GM19455 (cell line): ENCODE data around the gene LCP1.
"Not testable (repeated sequence)": the region's sequence is repeated elsewhere in the genome, so short reads cannot be mapped to it uniquely, and the experiment has no call there.

Experiments
- ATAC-seq: cut with Tn5 transposase; IDR thresholded peaks from one replicate; pipeline ENCODE4 v1.9.1; 2021; ENCODE audit not compliant: unreplicated experiment

The LCP1 gene, protein sequence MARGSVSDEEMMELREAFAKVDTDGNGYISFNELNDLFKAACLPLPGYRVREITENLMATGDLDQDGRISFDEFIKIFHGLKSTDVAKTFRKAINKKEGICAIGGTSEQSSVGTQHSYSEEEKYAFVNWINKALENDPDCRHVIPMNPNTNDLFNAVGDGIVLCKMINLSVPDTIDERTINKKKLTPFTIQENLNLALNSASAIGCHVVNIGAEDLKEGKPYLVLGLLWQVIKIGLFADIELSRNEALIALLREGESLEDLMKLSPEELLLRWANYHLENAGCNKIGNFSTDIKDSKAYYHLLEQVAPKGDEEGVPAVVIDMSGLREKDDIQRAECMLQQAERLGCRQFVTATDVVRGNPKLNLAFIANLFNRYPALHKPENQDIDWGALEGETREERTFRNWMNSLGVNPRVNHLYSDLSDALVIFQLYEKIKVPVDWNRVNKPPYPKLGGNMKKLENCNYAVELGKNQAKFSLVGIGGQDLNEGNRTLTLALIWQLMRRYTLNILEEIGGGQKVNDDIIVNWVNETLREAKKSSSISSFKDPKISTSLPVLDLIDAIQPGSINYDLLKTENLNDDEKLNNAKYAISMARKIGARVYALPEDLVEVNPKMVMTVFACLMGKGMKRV

DNA sequence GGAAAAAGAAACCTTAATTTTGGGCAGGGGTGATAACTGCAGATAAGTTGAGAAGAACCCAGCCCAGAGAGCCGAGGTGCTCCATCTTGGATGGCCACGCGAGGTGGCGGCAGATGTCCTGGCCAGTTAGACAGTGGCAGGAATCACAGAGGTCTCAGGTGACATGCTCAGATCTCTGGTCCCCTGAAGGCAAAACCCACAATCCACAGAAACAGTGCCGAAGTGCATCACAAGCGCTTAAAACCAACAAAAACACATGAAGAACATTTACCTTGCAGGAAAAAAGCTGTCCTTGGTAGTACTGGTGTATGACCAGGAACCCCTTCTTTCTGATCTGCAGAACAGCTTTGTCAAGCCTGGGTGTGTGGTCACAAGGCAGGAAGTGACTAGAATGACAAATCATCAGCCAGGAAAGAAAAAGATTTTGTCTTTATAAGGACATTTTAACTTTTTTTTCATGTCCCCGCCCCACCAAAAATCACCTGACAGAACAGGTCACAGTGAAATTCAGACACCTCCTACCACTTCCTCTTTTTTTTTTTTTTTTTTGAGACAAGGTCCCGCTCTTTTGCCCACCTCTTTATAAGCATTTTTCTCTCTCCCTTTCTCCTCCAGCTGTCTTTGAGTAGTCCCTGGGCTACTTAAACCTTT, at the start of gene LCP1:
Gene LCP1 (minus strand): TSS at position 338 of the 651 bp plus-strand sequence. CDS start 22,515 bp downstream, outside the sequence.
- ATAC-seq, result peak; percentile 62

DNA sequence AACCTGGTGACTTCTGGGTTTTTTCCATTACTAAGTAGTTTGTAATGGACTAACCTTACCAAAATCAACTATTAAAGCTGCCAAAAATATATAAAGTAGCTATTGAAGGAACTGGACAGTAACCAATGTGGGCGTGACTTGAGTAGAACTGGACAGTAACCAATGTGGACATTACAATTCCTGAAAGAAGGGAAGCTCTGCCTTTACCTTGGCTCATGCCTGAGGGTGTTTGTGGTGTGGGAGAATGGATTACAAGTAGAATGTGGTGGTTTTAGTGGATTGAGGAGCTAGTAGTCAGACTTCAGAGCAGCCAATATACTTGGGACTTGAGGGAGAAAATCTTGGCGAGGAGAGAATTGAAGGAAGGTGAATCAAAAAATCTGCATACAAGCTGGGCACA, 47.3 kb upstream of the LCP1 start:
- no peak for ATAC-seq

DNA sequence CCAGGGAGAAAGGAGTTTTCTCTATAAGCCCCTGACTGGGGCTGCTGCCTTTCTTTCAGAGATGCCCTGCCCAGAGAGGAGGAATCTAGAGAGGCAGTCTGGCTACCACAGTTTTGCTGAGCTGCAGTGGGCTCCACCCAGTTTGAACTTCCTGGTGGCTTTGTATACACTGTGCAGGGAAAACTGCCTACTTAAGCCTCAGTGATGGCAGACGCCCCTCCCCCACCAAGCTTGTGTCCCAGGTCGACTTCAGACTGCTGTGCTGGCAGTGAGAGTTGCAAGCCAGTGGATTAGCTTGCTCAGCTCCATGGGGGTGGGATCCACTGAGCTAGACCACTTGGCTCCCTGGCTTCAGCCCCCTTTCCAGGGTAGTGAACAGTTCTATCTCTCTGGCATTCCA, 38.3 kb upstream of the LCP1 start:
- ATAC-seq, result not testable (repeated sequence)

GRCh38 chr13:46214741-46215140, 32.8 kb upstream of the LCP1 start:
- ATAC-seq, result not testable (repeated sequence)

DNA sequence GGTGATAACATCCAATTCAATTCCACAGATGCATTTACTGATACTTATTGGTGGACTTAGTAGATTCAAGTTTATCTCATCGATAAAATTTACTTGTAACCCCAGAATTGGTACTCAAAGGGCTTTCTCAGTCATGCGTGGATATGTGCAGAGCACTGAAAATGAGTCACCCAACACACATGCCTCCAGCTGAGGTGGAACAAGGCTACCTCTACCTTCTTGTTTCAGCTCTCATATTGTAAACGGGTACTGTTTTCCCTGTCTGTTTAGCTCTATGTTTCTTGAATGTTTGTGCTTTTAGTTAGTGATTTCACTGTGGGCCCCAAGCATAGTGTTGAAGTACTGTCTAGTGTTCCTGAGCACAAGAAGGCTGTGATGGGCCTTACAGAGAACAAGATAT, 31.3 kb upstream of the LCP1 start:
- ATAC-seq, result no peak

DNA sequence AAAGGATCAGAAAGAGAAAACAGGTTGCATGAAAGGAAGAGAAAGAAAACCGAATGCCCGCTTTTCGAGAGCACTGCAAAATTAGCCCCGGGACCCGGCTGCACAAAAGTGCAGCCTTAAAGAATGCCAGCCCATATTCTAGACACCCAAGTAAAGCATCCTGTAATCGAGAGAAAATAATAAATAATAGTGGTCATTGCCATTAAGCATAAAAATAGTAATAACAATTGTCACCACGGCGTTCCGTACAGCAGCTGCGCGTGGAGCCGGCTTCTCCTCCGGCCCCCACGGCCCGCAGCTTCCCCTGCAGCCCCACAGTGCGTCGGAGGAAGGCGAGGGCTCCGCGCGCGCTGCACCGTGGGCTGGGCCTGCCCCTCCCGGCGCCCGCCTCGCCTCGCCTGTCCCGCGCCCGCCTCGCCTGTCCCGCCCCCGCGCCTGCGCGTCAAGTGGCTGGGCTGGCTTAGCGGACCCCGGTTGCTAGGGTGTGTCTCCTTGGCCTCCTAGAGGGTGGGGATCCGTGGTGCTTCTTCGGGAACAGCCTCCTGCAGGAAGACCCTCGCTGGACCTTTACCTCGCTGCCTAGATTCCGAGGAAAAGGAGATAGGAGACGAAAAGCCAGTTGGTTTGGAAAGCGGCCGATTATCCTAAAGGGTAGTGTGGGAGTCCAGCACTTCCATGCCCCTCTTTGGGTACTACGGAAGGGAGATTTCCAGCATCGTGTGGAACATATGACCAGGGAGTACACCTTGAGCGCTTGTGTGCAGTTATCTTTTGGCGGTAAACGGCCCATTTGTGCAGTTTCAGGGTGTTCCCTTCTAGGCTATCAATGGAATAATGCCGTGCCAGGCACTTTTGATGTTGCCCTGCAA, 29.7 kb upstream of the LCP1 start, which contains the start of gene LRRC63:
Gene LRRC63 (plus strand): TSS at position 446 of the 869 bp plus-strand sequence. CDS start 1,107 bp downstream, outside the sequence.
- ATAC-seq, result peak; percentile 94

GRCh38 chr13:46211116-46211482, 29.1 kb upstream of the LCP1 start:
- ATAC-seq, result peak; percentile 21

- no peak for ATAC-seq
Measured at GRCh38 chr13:46210362-46211083, 28.5 kb upstream of the LCP1 start.

- no peak for ATAC-seq
Measured at GRCh38 chr13:46207828-46208227, 25.9 kb upstream of the LCP1 start.

GRCh38 chr13:46206143-46206542, 24.2 kb upstream of the LCP1 start:
- no peak for ATAC-seq

DNA sequence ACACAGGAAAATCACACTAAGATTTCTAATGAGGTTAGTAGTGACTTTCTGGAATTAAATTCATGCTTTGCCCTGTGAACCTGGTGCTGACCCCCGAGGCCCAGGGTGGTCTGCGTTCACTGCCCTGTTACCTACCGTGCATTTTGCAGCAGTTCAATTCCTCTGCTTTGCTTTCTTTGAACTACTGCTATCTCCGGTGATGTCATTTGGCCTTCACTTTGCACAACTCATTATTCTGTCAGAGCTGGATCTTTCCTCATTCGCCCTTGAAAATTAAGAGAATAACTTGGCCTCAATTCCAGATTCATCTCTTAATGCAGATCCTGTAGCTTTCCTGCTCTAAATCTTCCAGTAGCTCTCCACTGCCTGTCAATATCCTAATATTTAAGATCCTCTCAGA, 21.0 kb upstream of the LCP1 start:
- ATAC-seq, result no peak

- no peak for ATAC-seq
Measured at GRCh38 chr13:46202188-46202795, 20.3 kb upstream of the LCP1 start.

GRCh38 chr13:46198696-46199193, 16.8 kb upstream of the LCP1 start:
- ATAC-seq, result no peak

DNA sequence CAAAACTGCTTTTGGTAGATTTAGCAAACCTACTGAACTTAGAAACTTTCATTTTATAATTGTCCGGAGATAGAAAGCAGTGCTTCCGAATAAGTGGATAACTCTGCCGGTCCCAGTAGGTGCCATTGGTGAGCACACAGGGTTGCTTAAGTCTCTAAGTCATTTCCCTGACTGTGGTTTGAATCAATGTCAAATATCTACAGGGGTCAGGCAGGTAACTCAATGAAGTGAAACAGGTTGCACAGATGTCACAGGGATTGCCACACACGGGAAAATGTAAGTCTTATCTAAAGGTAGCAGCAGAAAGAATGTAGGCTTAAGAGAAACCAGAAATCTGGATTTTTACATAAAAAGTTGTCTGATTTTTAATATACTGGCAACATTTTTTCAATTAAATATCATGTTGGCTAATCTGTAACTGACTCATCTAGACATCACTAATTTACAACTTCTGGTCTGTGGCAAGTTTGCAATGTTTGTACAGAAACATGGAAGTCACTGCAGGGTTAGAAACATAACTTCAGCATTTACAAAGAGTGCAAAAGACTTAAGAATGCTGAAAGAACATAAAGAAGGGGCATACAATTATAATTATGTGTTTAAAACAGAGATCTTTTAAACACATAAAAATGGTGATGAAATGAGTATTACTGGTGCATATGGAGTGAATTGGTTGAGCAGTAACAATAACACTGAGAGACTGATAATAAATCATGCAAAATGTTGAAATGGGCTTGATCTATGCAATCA, 15.5 kb upstream of the LCP1 start:
- no peak for ATAC-seq

DNA sequence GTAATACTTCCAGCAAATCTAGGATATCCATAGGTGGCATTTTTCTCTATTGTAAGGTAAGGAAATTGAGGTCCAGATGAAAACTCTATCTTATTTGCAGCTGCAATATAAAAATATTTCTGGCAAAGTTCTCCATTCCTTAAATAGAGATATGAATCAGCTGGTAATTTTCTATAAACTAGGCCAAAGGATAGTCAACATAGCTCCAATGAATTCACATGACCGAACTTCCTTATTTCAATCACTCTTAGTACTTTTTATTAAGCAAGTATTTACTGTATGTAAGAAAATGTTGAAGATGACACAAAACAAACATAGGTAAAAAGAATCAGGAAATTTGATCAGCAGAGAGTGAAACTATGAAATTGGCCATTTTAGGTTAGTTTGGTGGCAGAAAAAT, 13.0 kb upstream of the LCP1 start:
- no peak for ATAC-seq

DNA sequence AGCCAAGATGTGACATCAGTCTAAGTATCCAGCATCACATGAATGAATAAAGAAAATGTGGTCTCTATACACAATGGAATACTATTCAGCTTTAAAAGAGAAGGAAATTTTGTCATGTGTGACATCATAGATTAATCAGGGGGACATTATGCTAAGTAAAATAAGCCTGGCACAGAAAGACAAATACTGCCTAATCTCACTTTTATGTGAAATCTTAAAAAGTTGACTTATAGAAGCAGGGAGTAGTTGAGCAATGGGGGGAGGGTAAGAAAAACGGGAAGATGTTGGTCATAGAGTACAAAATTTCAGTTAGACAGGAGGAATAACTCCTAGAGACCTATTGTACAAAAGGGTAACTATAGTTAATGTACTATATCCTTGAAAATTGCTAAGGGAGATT, 10.4 kb upstream of the LCP1 start:
- ATAC-seq, result no peak

DNA sequence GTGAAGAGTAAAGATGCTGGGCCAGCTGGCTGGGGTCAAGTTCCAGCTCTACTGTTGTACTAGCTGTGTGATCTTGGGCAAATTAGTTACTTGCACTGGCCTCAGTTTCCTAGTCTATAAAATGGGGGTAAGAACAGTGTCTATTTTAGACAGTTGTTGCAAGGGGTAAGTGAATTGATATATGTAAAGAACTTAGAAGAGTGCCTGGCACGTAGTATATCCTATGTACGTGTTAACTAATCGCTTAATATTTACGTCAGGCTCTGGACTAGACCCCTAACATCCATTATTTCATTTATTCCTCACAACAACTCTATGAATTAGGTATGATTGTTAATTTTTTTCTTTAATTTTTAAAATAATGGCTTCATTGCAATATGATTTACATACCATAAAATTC, 3.7 kb upstream of the LCP1 start:
- no peak for ATAC-seq

DNA sequence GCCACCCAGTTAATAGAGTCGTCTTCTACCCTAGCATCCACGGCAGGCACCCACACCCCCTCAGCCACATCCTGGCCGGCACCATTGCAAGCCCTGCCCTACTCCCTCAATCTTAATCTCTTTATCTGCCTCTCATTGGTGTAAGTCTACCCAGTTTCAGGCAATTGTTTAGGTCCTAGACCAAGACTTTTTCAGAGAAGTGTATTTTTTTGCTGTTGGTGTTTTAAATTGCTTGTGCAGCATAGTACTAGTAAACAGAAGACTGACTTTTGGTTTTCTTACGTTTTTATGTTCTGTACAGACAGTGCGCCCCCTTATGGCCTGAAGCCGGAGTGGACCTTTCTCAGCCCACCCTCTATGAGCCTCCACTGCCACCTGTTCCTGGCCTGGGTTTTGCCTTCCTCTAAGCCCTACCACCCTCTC, 2.3 kb upstream of the LCP1 start:
- peak; percentile 45 for ATAC-seq
